HG02588 (cell line): ENCODE data around the gene WNT2B.
"Not testable (repeated sequence)": the region's sequence is repeated elsewhere in the genome, so short reads cannot be mapped to it uniquely, and the experiment has no call there.

Experiments
- ATAC-seq: cut with Tn5 transposase; IDR thresholded peaks from one replicate; pipeline ENCODE4 v1.9.1; 2021; ENCODE audit warnings: mild to moderate bottlenecking, moderate library complexity; ENCODE audit not compliant: unreplicated experiment

WNT2B gene

DNA sequence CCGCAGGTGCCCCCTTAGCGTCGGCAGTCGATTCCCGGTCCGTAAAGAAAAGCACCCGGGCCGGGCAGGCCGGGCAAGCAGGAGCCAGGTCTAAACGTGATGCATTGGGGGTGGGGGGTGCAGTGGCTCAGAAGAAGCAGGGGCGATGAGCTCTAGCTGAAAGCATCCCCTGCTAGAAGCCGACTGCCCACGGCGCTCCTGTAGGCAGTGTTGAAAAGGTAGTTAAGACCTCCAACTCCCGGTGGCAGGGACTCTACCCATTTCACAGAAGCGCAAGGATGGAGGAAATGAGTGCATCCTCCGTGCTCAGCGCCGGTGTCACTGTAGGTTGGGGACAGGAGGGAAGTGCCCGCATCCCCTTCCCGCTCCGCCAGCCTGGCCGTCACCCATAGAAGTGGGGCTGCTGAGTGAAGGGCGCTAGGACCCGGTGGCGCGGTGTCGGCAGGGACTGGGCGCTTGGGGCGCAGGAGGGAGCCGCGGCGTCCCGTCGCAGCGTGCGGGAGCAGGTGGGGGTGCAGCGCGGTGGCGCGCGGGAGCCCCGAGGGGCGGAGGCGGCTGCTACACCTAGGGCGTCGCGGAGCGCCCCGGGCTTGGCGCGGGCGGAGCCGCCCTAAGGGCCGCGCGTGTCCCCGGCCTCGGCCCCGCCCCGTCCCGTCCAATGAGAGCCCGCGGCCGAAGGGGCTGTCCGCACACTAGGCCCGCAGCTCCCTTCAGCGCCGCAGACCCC is at the start of gene WNT2B:
WNT2B (plus strand) TSS at position 688 of the 727 bp plus-strand sequence. CDS start 298 bp downstream, outside the sequence.
- peak; percentile 51 for ATAC-seq

DNA sequence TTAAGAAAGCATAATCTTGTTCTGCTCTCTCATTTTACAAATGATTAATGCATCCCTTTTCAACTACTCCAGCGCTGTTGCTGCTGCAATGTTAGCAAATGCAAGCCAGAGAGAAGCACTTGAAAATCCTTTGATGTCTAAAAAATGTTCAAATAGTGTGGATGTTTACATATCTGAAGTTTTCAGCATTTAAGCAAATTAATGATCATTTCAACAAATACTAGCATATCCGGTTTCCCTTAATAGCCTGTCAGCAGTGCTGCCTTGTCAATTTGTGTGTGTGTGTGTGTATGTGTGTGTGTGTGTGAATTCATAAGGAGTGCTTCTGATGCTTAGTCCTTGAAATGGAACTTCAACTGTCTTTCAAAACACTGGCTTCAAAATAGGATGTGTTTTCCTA is 48.1 kb upstream of the WNT2B start:
- ATAC-seq = no peak

DNA sequence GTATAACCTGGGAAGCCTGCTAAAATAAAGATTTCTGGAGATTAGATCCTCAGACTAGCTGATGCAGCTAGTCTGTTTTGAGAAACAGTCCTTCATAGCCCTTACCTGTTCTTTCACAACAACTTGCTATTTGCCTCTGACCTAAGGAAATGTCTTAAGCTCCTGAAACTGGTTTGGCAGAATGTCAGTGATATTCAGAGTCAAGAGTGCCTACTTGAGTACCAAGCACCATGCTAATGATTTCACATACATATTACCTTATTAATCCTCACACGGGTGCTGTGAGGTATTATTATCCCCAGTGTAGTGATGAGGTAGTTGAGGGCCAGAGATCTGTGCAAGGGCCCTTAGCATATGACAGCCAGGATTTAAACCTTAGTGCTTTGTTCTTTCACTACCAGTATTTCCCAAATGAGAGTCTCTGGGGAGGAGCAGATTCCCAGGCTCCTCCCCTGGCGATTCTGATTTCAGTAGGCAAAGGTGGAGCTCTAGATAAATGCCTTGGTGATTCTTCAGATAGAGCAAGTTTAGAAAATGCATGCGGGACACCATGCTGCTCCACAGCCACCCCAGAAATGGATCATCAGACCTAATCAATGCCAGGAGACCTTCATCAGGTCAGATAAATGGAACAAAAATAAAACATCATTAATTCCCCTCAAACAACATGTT is 47.4 kb upstream of the WNT2B start:
- no peak for ATAC-seq

DNA sequence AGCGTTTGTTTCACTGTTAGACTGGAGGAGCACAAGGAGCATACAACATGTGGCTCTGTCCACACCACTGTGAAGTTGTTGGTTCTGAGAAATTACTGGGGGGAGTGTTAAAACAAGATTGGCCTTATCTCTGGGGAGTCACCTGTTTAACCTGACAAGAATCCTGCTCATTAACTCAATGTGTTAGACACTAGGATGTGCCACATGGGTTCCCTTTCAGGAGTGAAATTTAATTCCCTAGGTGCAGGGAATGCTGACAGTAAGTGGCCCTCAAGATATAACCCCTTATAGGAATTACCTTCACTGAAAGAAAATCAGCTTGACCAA is 45.8 kb upstream of the WNT2B start:
- no peak for ATAC-seq

DNA sequence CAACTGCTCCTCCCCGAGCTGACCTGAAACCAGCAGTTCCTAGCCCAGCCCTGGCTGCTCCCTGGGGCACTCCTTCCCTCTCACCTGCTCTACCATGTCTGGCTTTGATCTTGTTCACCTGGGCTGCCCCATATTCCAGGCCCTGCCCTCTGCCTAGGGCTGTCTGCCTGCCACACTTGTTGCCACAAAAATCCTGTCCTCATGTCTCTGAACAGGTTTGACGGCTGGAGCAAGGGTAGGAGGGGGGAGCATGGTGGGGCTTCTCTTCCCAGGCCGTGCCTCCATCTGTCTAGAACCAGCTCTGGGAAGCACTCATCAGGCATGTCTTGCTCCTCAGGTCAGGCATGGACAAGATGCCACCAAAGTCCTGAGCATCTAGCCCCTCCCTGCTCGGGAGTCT is 44.3 kb upstream of the WNT2B start:
- no peak for ATAC-seq

DNA sequence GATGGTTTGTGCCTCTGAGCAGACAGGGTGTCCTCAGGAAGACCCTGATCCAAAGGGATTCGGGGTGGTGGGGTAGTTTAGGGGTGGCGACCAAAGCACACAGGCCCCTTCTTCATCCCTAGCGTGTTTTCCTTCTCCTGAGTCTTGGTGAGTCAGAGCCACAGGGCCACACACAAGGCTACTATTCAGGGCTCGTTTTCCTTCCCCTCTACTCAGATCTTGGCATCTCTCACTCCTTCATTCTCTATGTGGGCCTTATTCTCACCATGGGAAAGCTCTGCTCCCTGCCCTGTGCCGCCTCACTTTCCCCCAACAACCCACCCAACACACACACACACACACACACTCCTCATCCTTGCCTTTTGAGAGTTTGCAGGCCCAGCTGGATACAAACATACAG is 43.6 kb upstream of the WNT2B start:
- no peak for ATAC-seq

DNA sequence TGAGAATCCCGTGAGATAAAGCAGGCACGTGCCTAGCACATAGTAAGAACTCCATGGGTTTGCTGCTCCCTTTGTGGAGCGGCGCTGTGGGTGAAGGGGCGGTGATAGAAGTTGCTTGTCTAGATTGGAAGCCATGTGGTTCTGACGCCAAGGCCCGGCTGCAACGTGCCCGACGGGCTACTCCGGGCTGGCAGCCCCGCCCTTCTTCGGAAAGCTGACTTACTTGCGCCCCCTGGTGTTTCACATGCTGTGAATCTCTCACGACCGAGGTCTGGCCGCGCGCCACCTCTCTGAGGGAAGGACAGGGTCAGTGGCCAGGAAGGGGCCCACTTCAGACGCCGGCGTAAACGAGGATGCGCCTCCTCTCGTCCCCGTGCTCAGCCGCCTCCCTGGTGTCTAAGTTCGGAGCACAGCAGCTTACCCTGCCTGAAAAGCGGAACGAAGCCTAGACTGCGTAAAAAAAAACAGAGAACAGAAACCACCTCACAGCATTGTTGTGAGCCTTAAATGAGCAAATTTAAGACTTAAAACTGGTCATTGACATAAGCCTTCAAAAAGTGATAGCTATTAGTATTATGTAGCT is 42.6 kb upstream of the WNT2B start:
- ATAC-seq = peak; percentile 89

DNA sequence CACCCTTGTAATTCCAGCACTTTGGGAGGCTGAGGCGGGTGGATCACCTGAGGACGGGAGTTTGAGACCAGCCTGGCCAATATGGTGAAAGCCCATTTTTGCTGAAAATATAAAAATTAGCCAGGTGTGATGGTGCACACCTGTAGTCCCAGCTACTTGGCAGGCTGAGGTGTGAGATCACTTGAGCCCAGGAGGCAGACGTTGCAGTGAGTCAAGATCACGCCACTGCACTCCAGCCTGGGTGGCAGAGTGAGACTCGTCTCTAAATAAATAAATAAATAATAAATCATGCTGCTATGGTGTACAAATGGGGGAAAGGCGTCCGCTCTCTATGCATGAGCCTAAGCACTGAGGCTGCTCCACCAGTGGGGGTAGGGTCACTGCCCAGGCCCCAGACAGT is 38.4 kb upstream of the WNT2B start:
- not testable (repeated sequence) for ATAC-seq

DNA sequence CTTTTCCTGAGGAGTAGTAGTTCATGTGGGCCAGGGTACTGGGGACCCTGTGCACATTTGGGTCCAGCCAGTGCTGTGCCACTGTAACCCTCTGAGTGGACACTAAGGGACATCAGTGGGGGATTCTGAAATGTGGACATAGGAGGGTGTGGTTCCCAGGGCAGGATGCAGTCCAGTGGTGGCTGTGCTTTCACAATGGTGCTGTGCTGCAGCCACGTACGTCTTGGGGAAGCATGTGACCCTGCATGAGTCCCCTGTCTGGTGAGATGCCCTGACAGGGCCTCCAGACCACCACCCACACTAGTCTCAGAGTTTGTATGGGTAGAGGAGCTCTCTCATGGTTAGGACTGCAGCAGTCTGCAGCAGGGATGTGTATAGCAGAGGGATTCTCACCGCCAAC is 37.8 kb upstream of the WNT2B start:
- no peak for ATAC-seq

DNA sequence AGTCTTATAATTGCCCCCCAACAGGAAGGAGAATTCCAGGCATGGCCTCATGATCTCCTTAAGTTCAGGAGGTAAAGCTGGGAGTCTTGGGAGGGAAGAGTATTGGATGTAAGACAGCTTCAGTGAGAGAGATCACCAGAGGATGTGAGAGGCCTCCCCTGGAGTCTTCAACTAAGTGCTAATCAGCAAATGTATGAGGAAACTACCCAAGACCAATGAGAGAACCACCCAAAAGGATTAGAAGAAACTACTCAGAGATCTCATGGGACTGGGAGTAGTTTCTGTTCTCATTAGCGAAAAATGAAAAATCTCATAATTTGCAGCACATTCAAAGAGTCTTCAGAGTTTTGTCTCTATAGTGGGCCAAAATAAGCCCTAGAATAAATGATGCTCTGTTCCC is 36.6 kb upstream of the WNT2B start:
- ATAC-seq = no peak

DNA sequence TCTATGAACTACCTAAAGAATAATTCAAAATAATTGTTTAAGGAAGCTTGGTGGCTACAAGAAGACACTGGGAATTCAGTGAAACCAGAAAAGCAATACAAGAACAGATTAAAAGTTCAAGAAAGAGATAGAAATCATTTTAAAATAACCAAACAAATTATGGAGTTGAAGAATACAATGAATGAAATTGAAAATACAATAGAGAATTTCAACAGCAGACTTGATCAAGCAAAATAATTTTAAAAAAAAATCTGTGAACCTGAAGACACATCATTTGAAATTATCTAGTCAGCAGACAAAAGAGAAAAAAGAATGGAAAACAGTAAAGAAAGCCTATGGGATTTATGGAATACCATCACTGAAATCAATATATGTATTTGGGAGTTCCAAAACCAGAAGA is 31.2 kb upstream of the WNT2B start:
- ATAC-seq = no peak

DNA sequence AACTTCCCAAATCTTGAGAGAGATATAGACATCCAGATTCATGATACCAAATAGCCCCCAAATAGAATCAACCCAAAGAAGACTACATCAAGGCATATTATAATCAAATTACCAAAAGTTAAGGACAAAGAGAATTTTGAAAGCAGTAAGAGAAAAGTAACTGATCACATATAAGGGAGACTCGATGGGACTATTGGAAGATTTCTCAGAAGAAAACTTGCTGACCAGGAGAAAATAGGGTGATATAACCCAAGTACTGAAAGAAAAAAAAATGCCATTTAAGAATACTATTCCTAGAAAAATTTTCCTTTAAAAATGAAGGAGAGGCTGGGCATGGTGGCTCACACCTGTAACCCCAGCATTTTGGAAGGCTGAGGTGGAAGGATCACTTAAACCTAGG is 30.5 kb upstream of the WNT2B start:
- ATAC-seq = no peak

DNA sequence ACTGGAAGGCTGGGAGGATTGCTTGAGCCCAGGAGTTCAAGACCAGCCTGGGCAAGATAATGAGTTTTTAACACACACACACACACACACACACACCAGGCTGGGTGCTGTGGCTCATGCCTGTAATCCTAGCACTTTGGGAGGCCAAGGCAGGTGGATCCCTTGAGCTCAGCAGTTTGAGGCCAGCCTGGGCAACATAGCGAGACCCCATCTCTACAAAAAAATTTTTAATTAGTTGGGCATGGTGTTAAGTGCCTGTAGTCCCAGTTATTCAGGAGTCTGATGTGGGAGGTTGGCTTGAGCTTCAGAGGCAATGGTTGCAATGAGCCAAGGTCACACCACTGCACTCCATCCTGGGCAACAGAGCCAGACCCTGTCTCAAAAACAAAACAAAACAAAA is 22.7 kb upstream of the WNT2B start:
- not testable (repeated sequence) for ATAC-seq

DNA sequence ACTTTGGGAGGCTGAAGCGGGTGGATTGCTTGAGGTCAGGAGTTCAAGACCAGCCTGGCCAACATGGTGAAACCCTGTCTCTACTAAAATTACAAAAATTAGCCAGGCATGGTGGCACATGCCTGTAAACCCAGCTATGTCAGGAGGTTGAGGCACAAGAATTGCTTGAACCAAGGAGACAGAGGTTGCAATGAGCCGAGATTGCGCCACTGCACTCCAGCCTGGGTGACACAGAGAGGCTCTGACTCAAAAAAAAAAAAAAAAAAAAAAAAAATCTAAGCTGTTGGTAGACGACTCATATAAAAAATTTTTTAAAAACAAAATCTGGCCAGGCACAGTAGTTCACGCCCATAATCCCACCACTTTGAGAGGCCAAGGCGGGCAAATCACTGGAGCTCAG is 21.1 kb upstream of the WNT2B start:
- not testable (repeated sequence) for ATAC-seq

DNA sequence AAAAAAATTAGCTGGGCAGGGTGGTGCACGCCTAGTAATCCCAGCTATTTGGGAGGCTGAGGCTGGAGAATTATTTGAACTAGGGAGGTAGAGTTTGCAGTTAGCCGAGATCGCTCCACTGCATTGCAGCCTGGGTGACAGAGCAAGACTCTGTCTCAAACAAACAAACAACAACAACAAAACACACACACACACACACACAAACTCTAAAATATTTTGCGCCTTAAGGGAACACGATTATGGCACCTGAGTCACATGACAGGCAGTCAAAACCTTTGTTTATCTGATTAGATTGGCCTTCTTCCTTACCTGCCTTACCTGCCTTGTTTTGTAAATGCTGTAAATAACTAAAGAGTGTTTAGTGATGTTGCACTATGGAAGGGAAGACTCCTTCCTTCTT is 20.6 kb upstream of the WNT2B start:
- no peak for ATAC-seq

DNA sequence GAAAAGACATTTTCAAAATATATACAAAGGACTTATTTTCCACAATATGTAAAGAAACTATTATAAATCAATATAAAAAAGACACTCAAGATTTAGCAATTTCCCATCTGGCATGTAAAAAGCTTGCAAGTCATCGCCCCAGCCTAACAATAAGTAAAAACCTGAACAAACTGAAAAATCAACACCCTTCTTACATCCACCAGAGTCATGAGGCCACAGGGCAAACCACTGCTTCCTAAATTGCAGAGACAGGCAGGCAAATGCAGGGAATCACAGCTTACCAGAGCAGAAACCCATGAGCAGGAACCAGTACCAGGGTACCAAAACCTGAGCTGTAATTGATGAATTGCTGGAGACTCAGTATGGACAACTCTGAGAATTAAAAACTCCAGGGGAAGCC is 16.7 kb upstream of the WNT2B start:
- ATAC-seq = no peak

DNA sequence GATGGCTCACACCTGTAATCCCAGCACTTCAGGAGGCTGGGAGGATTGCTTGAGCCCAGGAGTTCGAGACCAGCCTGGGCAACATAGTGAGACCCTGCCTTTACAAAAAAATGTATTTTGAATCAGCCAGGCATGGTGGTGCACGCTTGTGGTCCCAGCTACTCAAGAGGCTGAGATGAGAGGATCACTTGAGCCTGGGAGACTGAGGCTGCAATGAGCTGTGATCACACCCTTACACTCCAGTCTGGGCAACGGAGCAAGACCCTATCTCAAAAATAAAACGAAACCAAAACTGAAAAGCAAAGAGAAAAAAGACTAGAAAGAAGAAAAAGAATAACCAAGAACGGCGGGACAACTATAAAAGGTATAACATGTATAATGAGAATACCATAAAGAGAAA is 15.4 kb upstream of the WNT2B start:
- no peak for ATAC-seq

DNA sequence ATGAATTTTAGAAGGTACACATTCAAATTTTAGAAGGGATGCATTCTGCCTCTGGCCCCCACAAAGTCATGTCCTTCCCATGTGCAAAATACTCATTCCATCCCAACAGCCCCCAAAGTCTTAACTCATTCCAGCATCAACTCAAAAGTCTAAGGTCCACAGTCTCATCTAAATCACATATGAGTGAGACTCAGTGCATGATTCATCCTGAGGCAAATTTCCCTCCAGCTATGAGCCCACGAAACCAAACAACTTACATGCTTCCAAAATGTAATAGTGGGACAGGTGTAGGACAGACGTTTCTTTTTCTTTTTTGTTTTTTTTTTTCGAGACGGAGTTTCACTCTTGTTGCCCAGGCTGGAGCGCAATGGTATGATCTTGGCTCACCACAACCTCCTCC is 12.5 kb upstream of the WNT2B start:
- ATAC-seq = no peak

DNA sequence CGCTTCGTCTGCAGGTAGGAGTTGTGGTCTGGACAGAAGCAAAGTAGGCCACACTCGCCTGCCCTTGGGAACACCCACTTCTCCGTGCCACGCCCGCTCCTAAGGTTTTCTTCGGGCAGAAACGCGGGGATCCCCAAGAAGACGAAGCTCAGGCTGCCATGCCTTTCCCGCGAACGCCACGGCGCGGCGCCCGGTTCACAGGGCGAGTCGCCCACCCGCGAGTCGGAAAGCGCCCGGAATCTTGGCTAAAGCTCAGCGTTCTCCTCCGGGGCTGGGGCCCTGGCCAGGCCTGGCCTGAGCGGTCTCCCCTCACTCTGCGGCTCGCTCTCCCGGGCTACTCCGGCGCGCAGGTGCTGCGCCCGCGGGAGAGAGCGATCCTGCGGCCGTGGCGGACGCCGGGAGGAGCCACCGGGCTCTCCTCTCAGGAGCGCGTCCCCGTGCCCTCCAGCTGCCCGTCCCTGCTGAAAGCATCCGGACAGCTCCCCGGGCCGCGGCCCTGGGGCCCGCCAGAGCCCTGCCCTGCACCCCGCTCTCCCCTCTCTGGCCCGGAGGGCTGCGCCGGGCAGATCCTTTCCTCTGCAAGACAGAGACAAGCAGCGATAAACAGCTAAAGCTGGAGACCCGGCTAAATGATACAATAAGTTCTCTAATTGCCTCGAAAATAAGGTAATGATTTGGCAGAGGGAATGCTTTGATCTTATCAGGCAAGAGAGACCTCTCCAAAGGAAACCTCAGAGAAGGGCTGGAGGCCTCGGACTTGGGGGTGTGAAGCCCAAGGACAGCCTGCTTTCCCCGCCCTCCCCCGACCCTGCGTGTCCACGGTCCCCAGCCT is 6.7 kb upstream of the WNT2B start:
- no peak for ATAC-seq

DNA sequence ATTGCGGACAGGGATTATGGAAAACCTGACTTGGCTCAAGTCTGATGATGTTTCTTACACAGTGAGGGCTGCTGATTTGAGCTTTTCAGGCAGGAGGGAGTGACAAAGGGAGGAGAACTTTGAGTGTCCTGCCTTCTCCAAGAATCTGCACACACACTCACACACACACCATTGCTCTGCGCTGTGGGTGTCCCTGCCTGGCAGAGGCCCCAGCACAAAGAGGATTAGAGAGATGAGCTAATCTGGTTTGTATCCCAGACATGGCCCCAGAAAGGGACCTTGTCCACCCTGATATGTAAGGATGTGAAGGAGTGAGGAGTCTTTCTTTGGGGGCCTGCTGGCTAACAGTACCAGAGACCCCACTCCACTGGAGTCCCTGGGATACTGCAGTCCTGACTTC is 5.9 kb upstream of the WNT2B start:
- no peak for ATAC-seq

DNA sequence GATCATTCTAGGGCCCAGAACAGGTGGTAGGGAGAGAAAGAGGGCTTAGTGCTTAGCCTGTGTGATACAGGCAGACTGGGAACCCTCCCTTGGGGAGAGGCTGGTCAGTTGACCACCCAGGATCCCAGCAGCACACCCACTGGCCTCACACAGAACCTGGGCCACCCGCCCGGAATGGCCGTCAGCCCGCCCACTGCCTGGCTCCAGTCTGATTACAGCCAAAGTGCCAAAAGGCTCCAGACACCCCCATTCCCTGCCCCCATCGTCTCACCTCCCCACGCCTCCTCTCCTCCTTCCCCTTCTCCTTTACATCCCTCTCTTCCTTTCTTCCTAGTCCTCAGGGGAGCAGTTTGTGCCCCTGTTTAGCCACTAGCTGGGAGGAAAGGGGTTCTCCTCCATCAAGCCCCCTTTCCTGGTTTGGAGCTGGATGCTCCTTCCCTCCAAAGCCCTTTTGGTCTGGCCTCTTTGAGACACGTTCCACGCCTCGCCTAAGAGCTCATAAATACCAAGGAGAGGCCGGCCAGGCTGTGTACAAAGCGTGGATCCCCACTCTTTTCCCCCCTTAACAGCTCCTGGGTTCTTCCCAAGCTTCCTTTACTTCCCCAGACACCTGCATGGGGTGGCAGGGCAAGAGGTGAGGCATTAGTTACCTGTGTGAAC is 4.6 kb upstream of the WNT2B start:
- ATAC-seq = no peak
